HepG2 (cell line): ENCODE measurements around the gene DYNC1I2.

Experiments used
- GATA4 ChIP-seq: sonication (generic); IDR thresholded peaks from 2 replicates; pipeline ENCODE4 v1.6.1; 2016; ENCODE audit warnings: antibody characterized with exemption, low read depth, borderline replicate concordance
- LCORL ChIP-seq, 2 experiments: fragments of 450-650 bp in 1 of 2; sonication (generic) in 1 of 2; formaldehyde crosslinking in 1 of 2; IDR thresholded peaks; 2 replicates each; pipeline versions ENCODE4 v1.5.0 to v1.6.1; 2017 to 2020; ENCODE audit warnings: antibody characterized with exemption in 1 of 2, missing genetic modification reagents in 1 of 2
- MIER2 ChIP-seq: IDR thresholded peaks from 2 replicates; pipeline ENCODE4 v1.6.1; 2016; ENCODE audit warnings: missing biosample characterization, missing genetic modification reagents
- POLR2A ChIP-seq, 2 experiments: IDR thresholded peaks; 2 replicates each; pipeline ENCODE4 v1.6.1; 2011; ENCODE audit warnings: low read depth in 2 of 2, low read length in 2 of 2, mild to moderate bottlenecking in 1 of 2, moderate library complexity in 1 of 2; ENCODE audit not compliant: insufficient read depth in 1 of 2
- SIN3A ChIP-seq: IDR thresholded peaks from 2 replicates; pipeline ENCODE4 v1.6.1; 2011; ENCODE audit warnings: low read depth, mild to moderate bottlenecking, control low read depth, low read length, borderline replicate concordance
- ZNF552 ChIP-seq: sonication (generic); formaldehyde crosslinking; IDR thresholded peaks from 2 replicates; pipeline ENCODE4 v1.9.0; 2022; ENCODE audit warnings: missing genetic modification reagents, mild to moderate bottlenecking, borderline replicate concordance
- ZNF660 ChIP-seq: sonication (generic); formaldehyde crosslinking; IDR thresholded peaks from 2 replicates; pipeline ENCODE4 v1.5.1; 2020; ENCODE audit warnings: mild to moderate bottlenecking, low read depth, missing genetic modification reagents, borderline replicate concordance
- ZNF678 ChIP-seq: sonication (generic); formaldehyde crosslinking; IDR thresholded peaks from 2 replicates; pipeline ENCODE4 v1.4.0; 2020; ENCODE audit warnings: mild to moderate bottlenecking, missing genetic modification reagents
- TF ChIP-seq, protein P1 (sequence below): sonication (generic); formaldehyde crosslinking; IDR thresholded peaks from 2 replicates; pipeline ENCODE4 v1.5.0; 2020; ENCODE audit warnings: mild to moderate bottlenecking, missing genetic modification reagents, moderate library complexity
- TF ChIP-seq, protein P2 (sequence below): sonication (generic); formaldehyde crosslinking; IDR thresholded peaks from 2 replicates; pipeline ENCODE4 v1.5.1; 2020; ENCODE audit warnings: mild to moderate bottlenecking, moderate library complexity, missing genetic modification reagents
- TF ChIP-seq, protein P3 (sequence below), 2 experiments: sonication (generic) in 1 of 2; formaldehyde crosslinking in 1 of 2; IDR thresholded peaks; 2 replicates each; pipeline versions ENCODE4 v1.5.1 to v1.6.1; 2011 to 2020; ENCODE audit warnings: borderline replicate concordance in 1 of 2, low read depth in 1 of 2, low read length in 1 of 2, mild to moderate bottlenecking in 1 of 2, missing genetic modification reagents in 1 of 2, moderate library complexity in 1 of 2

DNA sequence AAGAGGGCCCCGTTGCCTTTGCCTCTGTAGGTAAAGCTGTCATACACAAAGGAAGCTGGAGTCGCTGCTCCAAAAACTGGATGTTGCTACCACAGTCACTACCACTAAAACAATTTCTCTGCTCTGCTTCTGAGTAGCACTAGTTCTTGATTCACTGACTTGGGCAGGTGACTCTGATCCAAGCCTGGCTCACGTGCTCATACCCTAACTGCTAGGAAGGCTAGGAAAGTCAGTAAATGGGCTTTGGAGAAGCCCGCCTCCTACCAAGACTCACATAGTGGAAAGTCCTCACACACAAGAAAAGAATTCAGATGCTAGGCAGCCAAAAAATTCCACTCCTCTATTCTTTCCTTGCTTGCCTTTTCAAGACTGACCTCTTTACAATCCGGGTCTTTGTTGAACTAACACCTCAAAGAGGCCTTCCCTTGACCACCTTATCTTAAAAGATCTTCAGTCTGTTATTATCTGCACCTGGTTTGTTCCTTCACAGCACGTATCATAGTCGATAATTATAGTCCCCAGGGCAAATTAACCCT lies 11.4 kb upstream of the DYNC1I2 start:
- TF ChIP-seq POLR2A (IDR thresholded peaks at IDR 0.05; ENCODE audit: insufficient read depth in 1 of 2, low read depth in 2 of 2, low read length in 2 of 2), result no peak
- TF ChIP-seq, protein P1, sequence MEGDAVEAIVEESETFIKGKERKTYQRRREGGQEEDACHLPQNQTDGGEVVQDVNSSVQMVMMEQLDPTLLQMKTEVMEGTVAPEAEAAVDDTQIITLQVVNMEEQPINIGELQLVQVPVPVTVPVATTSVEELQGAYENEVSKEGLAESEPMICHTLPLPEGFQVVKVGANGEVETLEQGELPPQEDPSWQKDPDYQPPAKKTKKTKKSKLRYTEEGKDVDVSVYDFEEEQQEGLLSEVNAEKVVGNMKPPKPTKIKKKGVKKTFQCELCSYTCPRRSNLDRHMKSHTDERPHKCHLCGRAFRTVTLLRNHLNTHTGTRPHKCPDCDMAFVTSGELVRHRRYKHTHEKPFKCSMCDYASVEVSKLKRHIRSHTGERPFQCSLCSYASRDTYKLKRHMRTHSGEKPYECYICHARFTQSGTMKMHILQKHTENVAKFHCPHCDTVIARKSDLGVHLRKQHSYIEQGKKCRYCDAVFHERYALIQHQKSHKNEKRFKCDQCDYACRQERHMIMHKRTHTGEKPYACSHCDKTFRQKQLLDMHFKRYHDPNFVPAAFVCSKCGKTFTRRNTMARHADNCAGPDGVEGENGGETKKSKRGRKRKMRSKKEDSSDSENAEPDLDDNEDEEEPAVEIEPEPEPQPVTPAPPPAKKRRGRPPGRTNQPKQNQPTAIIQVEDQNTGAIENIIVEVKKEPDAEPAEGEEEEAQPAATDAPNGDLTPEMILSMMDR (CRISPR knock-in tag), result no peak
- TF ChIP-seq, protein P2, sequence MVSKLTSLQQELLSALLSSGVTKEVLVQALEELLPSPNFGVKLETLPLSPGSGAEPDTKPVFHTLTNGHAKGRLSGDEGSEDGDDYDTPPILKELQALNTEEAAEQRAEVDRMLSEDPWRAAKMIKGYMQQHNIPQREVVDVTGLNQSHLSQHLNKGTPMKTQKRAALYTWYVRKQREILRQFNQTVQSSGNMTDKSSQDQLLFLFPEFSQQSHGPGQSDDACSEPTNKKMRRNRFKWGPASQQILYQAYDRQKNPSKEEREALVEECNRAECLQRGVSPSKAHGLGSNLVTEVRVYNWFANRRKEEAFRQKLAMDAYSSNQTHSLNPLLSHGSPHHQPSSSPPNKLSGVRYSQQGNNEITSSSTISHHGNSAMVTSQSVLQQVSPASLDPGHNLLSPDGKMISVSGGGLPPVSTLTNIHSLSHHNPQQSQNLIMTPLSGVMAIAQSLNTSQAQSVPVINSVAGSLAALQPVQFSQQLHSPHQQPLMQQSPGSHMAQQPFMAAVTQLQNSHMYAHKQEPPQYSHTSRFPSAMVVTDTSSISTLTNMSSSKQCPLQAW, result no peak
- TF ChIP-seq SIN3A, result no peak
- no peak for TF ChIP-seq LCORL (IDR thresholded peaks at IDR 0.05)
- TF ChIP-seq LCORL (CRISPR knock-in tag; IDR thresholded peaks at IDR 0.05), result no peak
- TF ChIP-seq ZNF552 (CRISPR knock-in tag), result no peak
- TF ChIP-seq MIER2 (CRISPR knock-in tag), result no peak
- no peak for TF ChIP-seq GATA4
- TF ChIP-seq ZNF678 (CRISPR knock-in tag), result no peak
- TF ChIP-seq ZNF660, result no peak
- TF ChIP-seq, protein P3, sequence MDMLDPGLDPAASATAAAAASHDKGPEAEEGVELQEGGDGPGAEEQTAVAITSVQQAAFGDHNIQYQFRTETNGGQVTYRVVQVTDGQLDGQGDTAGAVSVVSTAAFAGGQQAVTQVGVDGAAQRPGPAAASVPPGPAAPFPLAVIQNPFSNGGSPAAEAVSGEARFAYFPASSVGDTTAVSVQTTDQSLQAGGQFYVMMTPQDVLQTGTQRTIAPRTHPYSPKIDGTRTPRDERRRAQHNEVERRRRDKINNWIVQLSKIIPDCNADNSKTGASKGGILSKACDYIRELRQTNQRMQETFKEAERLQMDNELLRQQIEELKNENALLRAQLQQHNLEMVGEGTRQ (IDR thresholded peaks at IDR 0.05; ENCODE audit: low read depth, low read length), result no peak
- TF ChIP-seq, protein P3 (CRISPR knock-in tag; IDR thresholded peaks at IDR 0.05; ENCODE audit: borderline replicate concordance), result no peak
